Right lung (tissue), 5 donors: ENCODE data around the gene FSTL4. TPM values are rescaled to one million over a fixed set of nuclear protein-coding genes. Genes with fewer than 3 reads are reported as not detected.

Experiments used
- DNase-seq, 2 donors: peaks; one replicate each; pipeline ENCODE4 v3.0.0-alpha.2; 2013
- polyA plus RNA-seq, 5 donors: library from polyadenylated mRNA; unstranded; fragments of 120-200 nt; gene quantifications; one replicate each; pipeline versions ENCODE4 v1.2.1 to v1.2.3, GENCODE V29; 2013; ENCODE audit warnings: inconsistent platforms in 1 of 5, low replicate concordance in 1 of 5; ENCODE audit not compliant: insufficient read length in 5 of 5, insufficient read depth in 1 of 5

FSTL4 gene
- polyA plus RNA-seq, 5 donors: 0.14 to 0.27 (median 0.19) TPM; not detected in 1

GRCh38 chr5:133324926-133325325 lies 287.4 kb downstream of the FSTL4 start:
- no peak for DNase-seq

- no peak for DNase-seq
These were observed 288.6 kb downstream of the FSTL4 start for GRCh38 chr5:133323494-133324457.

GRCh38 chr5:133322743-133323142 lies 289.6 kb downstream of the FSTL4 start:
- DNase-seq: no peak

- no peak for DNase-seq
These were observed 290.4 kb downstream of the FSTL4 start for GRCh38 chr5:133321833-133322420.

GRCh38 chr5:133321286-133321832 lies 291.0 kb downstream of the FSTL4 start:
- DNase-seq: no peak

- no peak for DNase-seq
These were observed 292.3 kb downstream of the FSTL4 start for GRCh38 chr5:133319905-133320520.

GRCh38 chr5:133319244-133319643 lies 293.1 kb downstream of the FSTL4 start:
- DNase-seq: no peak

GRCh38 chr5:133317558-133317957 lies 294.8 kb downstream of the FSTL4 start:
- DNase-seq: no peak

GRCh38 chr5:133316346-133317343 lies 295.7 kb downstream of the FSTL4 start:
- DNase-seq: no peak

GRCh38 chr5:133314086-133314485 lies 298.3 kb downstream of the FSTL4 start:
- no peak for DNase-seq

GRCh38 chr5:133311176-133311575 lies 301.2 kb downstream of the FSTL4 start:
- no peak for DNase-seq

- no peak for DNase-seq
These were observed 302.2 kb downstream of the FSTL4 start for GRCh38 chr5:133309984-133310621.

- DNase-seq: no peak
These were observed 303.1 kb downstream of the FSTL4 start for GRCh38 chr5:133309166-133309795.

GRCh38 chr5:133307275-133307674 lies 305.1 kb downstream of the FSTL4 start:
- no peak for DNase-seq

GRCh38 chr5:133304707-133305216 lies 307.6 kb downstream of the FSTL4 start:
- DNase-seq: no peak

GRCh38 chr5:133304178-133304577 lies 308.2 kb downstream of the FSTL4 start:
- DNase-seq: no peak

- no peak for DNase-seq
These were observed 309.0 kb downstream of the FSTL4 start for GRCh38 chr5:133303298-133303697.

- DNase-seq: no peak
These were observed 312.6 kb downstream of the FSTL4 start for GRCh38 chr5:133299728-133300127.

GRCh38 chr5:133299021-133299420 lies 313.3 kb downstream of the FSTL4 start:
- DNase-seq: no peak

GRCh38 chr5:133298447-133298846 lies 313.9 kb downstream of the FSTL4 start:
- DNase-seq: no peak
